Stimulated activated CD8-positive, alpha-beta memory T cell treated with anti-CD3 and anti-CD28 coated beads, Interleukin-15, amount 100 ng/mL, for 48 hours (primary cell): ENCODE results near the gene BLOC1S2.
"Not testable (repeated sequence)": the region's sequence is repeated elsewhere in the genome, so short reads cannot be mapped to it uniquely, and the experiment has no call there.

ENCODE experiments used
- DNase-seq, 2 donors: peaks; one replicate each; pipeline ENCODE4 v3.0.0-alpha.2; 2020; ENCODE audit warnings: low read depth in 2 of 2

The BLOC1S2 gene

DNA sequence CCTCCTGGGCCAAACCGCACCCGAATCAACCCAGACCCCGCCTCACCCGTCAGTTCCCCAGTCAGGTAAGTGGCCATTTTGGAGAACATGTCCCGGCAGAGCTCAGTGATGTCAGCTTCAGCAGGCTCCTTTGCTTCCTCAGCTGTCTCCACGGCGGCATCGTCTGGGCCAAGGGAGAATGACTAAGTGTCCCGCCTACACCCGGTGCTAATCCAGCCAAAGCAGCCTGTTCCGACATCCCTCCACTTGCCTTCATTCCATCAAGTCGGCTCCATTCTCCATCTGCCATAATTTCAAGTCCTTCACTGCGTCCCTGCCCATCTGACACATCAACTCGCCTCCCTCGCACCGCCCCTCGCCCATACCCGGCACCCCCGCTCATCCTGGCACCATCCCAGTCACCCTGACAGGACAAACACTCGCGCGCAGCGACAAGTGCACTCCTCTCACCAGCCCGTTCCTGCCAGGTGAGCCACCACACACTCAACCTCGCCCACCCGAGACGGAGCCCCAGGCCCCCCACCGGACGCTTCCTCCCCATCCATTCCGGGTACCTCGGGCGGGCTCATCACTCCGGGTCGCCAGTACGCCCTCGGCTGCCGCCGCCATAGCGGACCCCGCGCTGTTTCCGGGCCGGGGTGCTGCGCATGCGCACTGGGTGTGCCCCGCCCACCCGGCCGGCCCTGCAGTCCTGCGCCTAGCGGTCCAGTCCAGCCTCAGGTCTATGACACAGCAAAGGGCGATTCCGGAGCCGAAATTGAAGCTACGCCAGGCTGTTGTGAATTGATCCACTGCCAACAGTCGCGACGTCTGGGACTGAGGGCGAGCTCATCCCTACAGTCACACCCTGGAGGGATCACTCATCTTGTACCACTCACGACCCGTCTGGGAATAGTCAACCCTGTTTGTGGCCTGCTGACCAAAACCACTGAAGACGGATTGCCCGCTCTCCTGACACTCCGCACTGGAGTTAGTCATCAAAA is at the start of gene BLOC1S2:
TSS of gene BLOC1S2 (minus strand) at position 630 of the 983 bp plus-strand sequence. CDS start at position 609, 21 bp downstream.
- peak; percentile 86 to 89 for DNase-seq

DNA sequence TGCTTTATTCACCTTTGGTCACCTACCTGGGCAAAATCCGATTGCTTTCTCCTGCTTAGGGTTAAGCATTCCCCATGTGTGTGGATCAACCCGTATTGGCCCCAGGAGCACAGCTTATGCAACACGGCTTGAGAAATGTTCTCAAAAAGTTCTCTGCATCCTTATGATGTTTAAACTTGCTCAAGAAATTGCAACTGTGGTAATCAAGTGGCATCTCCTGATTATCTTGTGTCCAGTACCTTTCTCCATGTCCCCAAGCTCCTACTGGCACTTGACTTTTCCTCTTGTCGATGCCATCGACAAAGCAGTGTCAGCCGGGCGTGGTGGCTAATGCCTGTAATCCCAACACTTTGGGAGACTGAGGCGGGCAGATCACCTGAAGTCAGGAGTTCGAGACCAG is 48.3 kb upstream of the BLOC1S2 start:
- no peak for DNase-seq

DNA sequence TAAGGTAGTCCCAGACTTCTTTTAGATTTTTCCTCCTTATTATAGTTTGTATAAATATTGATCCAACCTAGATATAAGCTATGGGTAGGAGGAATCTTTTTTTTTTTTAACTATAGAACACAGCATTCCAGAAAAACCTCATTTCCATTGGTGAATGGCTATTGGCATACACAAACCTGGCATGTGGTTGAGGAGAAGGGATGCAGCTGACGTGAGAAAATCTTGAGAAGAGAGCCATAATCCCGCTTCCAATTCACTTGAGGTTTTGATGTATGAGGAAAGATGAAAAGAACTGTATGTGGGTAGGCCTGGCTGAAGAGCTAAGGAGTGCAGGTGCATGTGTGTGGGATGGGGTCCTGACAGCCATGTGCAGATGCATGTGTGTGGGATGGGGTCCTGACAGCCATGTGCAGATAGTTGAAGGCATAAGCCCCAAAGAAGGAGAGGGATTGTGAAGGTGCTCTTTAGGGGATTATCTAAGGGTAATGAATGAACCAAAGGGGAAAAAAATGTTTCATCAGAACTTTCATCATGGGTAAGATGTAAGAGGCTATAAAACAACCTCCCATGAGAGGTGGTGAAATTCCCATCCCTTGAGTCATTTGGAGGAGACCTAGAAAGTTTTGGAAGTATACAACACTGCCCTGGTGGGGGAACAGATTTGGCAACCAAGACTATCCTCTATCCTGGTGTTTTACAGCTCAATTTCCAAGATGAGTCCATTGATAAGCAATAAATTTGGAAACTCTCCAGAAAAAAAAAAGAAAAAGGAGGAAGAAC is 47.4 kb upstream of the BLOC1S2 start:
- no peak for DNase-seq

DNA sequence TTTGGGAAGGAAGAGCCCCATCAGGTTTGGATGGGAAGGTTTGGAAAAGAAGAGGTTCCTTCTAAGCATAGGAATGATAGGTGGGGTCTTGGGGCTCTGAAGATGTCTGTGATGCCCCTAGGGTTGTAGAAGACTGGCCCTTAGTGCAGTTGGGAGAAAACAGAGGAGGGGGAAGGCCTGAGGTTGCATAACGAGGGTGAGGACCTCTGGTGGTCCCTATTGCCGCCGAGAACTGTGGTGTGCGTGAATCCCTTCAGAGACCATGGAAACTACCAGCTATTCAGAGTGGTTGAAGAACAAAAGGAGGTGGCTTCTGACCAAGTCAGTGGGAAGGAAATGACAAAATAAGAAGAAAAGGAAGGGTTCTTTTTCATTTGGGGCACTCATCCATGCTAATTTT is 46.6 kb upstream of the BLOC1S2 start:
- DNase-seq: no peak

DNA sequence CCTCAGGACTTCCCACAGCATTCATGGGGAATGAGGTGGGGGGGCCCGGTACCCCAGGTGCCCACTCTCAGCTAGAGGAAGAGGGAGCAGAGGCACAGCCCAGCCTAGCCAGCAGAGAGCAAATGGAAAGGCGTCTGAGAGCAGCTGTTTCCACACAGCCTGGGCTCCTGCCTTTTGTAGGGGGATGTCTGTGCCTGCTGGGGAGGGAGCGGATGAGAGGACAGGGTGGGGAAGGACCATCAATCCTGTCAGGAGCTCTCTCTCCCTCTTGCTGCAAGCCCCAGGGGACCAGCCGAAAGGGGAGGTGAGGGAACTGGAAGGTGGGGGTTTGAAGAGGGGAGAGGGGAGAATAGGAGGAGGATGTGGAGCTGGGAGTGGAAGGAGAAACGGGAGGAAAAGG is 43.6 kb upstream of the BLOC1S2 start, which contains the start of gene PKD2L1:
TSS of gene PKD2L1 (minus strand) at position 150 of the 400 bp plus-strand sequence. CDS start at position 25, 125 bp downstream.
- no peak for DNase-seq

DNA sequence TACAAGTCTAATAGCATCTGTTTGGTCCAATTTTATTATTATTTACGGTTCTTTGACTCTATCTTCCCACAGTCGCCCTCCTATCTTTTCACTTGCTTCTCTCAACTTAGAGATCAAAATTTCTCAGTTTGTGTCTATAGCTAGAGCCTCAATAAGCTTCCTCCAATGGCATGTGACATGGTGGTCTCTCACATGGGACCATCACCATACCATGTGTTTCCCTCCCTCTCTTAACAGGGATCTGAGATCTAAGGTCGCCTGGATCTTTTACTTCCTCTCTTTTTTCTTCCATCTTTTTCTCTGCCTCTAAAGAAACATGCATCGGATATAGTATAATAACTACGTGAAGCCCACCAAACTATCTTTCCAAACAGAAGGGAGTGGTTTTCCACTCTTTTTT is 41.7 kb upstream of the BLOC1S2 start:
- DNase-seq: no peak

DNA sequence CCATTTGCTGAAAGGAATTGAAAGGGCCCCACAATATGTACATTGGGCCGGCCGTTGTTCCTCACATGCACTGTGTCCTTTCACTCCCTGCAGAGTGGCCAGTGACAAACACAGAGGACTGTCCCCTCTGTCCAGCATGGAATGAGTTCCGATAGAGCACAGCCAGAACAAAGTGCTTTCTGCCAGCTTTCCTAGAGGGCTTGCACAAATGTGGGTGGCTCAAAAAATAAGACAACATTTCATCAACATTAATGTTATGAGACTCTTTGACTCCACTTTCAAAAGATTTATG is 41.2 kb upstream of the BLOC1S2 start:
- no peak for DNase-seq

DNA sequence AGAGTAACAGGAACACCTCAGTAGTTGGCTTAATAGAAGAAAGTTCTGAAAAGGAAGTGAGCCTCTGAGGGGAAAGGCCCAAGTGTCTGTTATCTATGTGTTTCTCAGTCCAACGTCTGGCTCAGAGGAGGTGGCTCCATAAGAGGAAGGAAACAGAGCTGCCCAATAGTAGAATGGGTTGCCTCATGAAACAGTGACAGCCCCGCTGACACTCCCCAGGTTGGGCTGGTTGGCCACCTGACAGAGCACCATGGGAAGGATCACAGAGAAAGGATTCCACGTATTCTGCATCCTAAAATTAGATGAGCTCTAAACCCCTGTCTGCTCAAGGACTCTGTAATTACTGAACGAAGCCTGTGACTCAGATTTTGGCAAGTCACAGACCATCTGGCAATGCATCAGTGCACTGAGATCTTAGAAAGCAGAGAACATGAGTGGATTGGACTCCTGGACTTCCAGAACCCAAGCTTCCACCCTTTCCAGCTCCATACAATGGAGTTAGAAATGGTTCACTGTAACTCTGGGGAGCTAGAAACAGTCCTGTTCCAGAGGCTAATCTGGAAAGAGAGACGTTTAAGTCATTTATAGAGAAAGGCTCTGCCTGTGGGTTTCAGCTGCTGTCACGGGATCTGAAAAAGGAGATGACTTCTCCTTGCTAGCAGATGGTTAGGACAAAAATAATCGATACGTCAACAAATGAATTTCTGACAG is 40.7 kb upstream of the BLOC1S2 start:
- DNase-seq: no peak

DNA sequence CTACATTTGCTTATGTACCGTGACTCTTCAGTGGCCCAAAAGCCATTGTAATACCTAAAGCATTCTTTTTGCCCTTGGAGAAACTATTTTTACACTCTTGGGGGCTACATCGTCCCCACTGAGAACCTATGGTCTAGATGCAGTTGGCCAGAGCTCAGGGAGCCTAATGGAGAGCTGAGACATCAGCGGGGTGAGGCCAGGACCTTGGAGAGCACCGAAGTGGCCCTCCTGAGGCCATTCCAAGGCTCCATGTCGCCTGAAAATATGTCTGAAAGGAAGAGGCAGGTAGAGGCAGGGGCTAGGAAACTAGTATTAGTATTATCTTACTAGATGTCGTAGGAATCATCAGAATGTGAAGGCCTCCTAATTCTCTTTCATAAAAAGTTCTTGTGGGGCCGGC is 38.7 kb upstream of the BLOC1S2 start:
- DNase-seq: no peak

DNA sequence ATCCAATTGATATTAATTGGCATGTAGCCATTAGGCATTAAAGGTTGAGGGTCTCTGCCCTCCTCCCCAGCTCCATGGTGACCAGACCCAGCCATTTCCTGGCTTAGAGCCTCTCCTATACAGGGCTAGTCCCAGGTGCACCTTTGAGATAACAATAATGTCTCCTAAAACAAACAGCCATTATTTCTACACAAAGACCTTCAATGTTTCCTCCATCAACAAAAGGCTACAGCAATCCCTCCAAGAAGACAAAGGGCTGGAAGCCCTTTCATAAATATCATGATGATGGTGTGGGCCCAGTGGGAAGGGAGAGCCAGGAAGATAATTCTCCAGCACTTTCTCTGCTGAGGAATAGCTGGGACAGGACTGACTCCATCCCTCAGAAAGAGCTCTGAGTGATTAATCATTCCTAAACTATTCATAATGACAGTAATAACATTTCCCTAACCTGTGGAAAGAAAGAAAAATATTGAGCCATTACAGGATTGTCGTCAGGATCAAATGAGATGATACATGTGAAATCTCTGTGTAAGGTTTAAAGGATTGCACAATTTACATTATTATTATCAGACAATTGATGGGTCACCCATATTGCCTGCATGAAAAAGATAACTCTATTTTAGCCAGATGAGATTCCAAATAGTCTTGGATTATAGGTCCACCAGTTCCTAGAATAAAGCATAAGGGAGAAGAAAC is 33.4 kb upstream of the BLOC1S2 start:
- no peak for DNase-seq

DNA sequence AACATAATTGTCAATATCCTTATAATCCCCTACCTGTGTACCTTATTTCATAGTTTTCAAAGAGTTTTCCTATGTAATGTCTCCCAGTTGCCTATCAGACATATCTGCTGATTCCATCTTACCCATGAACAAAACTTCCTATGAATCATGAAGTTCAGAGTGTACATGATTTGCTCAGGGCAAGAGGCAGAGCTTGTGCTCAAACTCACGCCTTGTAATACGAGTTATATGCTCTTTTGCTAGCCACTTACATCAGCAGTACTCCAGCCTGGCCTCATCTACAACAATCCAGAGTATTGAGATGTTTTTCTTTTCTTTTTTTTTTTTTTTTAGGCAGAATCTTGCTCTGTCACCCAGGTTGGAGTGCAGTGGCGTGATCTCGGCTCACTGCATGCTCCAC is 31.7 kb upstream of the BLOC1S2 start:
- DNase-seq: no peak

DNA sequence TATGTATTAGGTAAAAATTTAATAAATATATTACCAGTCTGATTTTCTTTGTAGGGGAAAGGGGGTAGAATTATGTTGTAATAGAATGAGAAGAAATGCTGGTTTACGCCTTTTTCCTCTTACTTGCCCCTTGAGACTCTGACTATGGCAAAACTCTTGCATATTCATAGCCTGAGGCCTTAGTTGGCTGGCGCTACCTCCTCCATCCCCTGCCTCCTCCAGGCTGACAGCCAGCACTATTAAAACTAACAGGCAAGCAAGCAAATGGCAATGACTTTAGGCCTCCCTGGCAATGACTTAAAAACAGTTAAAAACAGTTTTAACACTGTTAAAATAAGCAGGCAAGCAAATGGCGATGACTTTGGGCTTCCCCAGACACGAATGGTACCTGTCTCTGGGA is 29.1 kb upstream of the BLOC1S2 start:
- no peak for DNase-seq

DNA sequence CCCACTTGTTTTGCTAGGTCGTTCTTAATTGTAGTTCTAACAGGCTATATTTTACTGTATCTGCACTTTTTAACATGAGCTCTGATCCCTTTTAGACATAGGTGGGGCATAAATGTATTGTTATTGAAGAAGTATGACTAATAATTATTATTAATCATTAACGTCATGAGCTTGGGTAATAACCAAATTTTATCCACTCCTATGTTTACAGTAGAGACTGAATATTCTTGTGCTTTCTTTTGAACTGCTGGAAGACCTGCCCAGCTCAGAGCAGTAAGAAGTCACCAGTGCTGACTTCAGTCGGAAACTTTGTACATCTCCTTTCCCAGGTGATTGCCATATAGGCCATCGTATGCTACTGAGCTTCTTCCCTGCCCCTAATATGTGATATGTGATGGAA is 24.8 kb upstream of the BLOC1S2 start:
- DNase-seq: no peak

DNA sequence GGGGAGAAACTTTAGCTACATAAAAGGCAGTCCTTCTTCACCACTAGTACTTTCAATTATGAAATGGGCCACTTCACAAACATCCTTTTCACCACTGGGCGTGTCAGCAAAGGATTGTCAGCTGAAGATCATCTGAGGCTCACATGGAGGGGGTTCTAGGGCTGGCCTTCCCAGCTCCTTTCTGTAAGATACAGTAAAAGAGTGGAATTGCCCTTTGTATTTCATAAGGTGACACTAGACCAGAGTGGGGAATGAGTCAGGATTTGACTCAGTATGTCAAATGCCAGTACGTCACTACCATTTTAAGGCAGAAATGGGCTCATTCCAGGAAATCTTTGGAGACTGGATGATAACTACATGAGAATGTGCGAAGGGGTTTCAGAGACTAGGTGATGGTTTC is 21.2 kb upstream of the BLOC1S2 start:
- DNase-seq: no peak

DNA sequence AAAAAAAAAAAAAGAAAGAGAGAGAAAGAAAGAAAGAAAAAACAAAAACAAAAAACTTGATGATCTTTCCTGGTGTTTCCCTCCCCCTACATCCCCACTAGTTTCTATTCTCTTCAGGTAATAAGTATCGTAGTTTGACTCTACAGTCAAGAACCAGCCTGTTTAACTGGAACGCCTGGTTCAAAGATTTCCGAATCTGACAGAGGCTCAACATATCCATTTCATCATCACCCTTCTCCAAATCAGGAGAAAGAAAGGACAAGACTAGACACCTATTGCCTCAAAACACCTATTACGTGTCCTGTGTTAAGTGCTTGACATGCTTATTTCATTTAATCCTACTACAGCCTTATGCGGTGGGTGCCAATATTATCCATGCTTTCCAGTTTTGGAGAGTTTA is 20.4 kb upstream of the BLOC1S2 start:
- DNase-seq: no peak

DNA sequence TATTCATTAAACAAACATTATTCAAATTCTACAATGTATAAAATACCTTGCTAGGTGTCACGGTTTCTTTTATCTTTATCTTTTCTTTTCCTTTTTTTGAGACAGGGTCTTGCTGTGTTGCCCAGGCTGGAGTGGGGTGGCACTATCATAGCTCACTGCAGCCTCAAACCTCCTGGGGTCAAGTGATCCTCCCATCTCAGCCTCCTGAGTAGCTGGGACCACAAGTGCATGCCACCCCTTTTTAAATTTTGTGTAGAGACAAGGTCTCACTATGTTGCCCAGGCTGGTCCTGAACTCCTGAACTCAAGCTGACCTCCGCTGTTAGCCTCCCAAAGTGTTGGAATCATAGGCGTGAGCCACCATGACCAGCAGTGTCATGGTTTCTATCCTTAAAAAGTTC is 17.9 kb upstream of the BLOC1S2 start:
- no peak for DNase-seq

DNA sequence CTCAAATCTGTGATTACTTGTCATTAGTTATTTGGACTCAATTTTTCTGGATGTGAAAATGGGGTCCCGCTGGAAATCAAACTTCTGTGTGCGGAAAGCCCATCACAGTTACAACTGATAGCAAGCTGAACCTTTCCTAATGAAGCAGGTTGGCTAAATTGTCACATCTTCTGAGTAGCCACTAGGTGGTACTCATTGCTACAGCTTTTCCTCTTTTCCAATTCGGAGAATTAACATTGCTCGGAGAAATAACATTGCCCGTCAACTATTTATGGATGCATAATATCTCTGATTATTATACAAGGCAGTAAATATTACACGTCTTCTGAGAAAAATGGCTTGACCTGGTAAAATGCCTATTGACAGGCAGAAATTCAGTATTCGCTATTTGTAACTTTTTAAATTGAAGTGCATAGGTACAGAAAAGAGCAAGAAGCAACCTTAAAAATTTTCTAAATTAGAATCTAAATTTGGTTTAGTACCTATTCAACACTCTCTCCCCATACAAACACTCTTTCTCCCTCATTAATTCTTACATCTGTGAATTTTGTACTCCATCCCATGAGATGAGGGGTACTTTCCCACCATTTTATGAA is 17.3 kb upstream of the BLOC1S2 start:
- DNase-seq: no peak

DNA sequence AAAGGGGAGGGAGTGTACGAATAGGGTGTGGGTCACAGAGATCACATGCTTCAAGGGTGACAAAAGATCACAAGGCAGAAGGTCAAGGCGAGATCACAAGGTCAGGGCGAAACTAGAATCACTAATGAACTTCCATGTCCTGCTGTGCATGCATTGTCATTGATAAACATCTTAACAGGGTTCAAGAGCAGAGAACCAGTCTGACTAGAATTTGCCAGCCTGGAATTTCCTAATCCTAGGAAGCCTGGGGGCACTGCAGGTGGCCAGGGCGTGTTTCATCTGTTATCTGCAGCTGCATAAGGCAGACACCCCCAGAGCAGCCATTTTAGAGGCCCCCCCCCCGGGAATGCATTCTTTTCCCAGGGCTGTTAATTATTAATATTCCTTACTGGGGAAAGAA is 14.6 kb upstream of the BLOC1S2 start:
- DNase-seq: not testable (repeated sequence)

DNA sequence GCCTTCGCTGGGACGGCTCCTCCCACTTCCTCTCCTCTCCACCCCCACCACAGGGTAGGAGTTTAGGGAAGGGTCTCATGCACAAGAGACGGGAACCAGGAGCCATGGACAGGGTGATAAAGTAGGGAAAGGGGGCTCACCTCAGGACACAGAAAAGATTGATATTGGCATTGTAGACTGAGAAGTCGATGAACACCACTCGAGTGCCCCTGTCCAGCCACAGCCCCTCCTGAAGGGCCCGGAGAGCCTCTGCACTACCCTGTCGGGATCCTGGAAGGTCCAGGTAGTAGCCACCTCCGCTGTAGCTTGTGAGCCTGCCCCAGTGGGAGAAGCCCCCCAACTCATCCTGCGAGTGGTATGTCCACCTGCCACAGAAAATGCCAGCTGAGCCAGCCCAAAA is 10.8 kb upstream of the BLOC1S2 start:
- no peak for DNase-seq

DNA sequence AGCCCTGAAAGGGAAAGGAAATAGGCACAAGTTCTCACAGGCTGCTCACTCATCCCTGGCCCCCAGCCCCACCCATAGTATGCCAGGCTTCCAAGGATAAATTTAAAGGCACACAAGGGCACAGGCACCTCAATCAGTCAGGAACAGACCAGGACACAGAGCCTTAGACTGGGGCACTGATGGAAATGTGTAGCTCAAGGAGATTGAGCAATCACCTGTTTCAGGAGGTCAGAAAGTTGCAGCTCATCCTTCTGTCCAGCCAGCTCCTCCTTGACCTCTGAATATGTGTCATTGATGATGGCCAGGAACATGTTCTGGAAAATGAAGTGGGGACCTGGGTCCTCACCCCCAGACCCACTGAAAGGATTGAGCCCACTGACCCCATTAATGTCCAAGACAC is 6.6 kb upstream of the BLOC1S2 start:
- DNase-seq: no peak

DNA sequence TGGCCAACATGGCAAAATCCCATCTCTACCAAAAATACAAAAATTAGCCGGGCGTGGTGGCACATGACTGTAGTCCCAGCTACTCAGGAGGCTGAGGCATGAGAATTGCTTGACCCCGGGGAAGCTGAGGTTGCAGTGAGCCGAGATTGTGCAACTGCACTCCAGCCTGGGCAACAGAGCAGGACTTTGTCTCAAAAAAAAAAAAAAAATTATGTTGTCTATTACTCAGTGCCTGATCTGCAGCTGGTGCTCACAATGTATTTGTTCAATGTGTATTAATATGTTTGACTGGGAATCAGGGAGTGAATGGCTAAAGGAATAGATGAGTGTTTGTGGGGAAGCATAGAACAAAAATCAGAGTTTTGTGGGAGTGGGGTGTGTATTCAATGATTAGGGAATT is 5.8 kb upstream of the BLOC1S2 start:
- DNase-seq: not testable (repeated sequence)
